Fibroblast of lung (primary cell): ENCODE data around the gene PRDM16. TPM values are rescaled to one million over a fixed set of nuclear protein-coding genes. Genes with fewer than 3 reads are reported as not detected.

Source experiments
- DNase-seq, 2 donors: peaks; one replicate each; pipeline versions ENCODE4 v3.0.0 to v3.0.0-alpha.2; 2010; ENCODE audit warnings: low read depth in 2 of 2
- H2AFZ ChIP-seq: 2 replicates; pipeline ENCODE4 v1.5.1; 2012; ENCODE audit warnings: low read length, control low read depth, inconsistent platforms
- H3K27ac ChIP-seq: 2 replicates; pipeline ENCODE4 v1.5.1; 2011; ENCODE audit warnings: low read length, control low read depth; ENCODE audit not compliant: insufficient read depth
- H3K27me3 ChIP-seq: 2 replicates; pipeline ENCODE4 v1.5.1; 2011; ENCODE audit warnings: mild to moderate bottlenecking, low read length; ENCODE audit not compliant: control insufficient read depth, insufficient read depth
- H3K36me3 ChIP-seq: 2 replicates; pipeline ENCODE4 v1.5.1; 2011; ENCODE audit warnings: low read length; ENCODE audit not compliant: control insufficient read depth, insufficient read depth
- H3K4me1 ChIP-seq: 2 replicates; pipeline ENCODE4 v1.5.1; 2011; ENCODE audit warnings: low read length; ENCODE audit not compliant: control insufficient read depth, insufficient read depth; ENCODE audit errors: extremely low read depth
- H3K4me2 ChIP-seq: 2 replicates; pipeline ENCODE4 v1.5.1; 2011; ENCODE audit warnings: low read length, control low read depth; ENCODE audit not compliant: insufficient read depth; ENCODE audit errors: extremely low read depth
- H3K4me3 ChIP-seq, 4 experiments: fragments of 200-600 bp in 1 of 4; sonication (generic) in 1 of 4; replicated peaks in 1 of 4; 2 replicates each; pipeline ENCODE4 v1.5.1; 2011 to 2016; ENCODE audit warnings: low read length in 4 of 4, low read depth in 3 of 4, mild to moderate bottlenecking in 3 of 4, control low read depth in 2 of 4, inconsistent platforms in 1 of 4, mixed read lengths in 1 of 4; ENCODE audit not compliant: insufficient read depth in 1 of 4; ENCODE audit errors: control extremely low read depth in 1 of 4
- H3K79me2 ChIP-seq: 2 replicates; pipeline ENCODE4 v1.5.1; 2012; ENCODE audit warnings: mild to moderate bottlenecking, low read length, inconsistent platforms; ENCODE audit not compliant: control insufficient read depth, insufficient read depth
- H3K9ac ChIP-seq: 2 replicates; pipeline ENCODE4 v1.5.1; 2011; ENCODE audit warnings: mild to moderate bottlenecking, low read length, control low read depth; ENCODE audit not compliant: insufficient read depth
- H3K9me3 ChIP-seq: 2 replicates; pipeline ENCODE4 v1.5.1; 2012; ENCODE audit warnings: low read depth, low read length; ENCODE audit not compliant: control insufficient read depth, insufficient read depth
- H4K20me1 ChIP-seq: 2 replicates; pipeline ENCODE4 v1.5.1; 2011; ENCODE audit warnings: low read length; ENCODE audit not compliant: control insufficient read depth, insufficient read depth; ENCODE audit errors: extremely low read depth
- CTCF ChIP-seq, 2 donors: IDR thresholded peaks in 1 of 2; conservative IDR thresholded peaks in 1 of 2; 1 replicate in 1 of 2; 2 replicates in 1 of 2; pipeline ENCODE4 v1.5.1; 2011 to 2012; ENCODE audit warnings: low read length in 2 of 2, control low read depth in 1 of 2, inconsistent platforms in 1 of 2, low read depth in 1 of 2, mild to moderate bottlenecking in 1 of 2
- EZH2 ChIP-seq: IDR thresholded peaks from 2 replicates; pipeline ENCODE4 v1.5.1; 2012; ENCODE audit warnings: low read length, control low read depth, mild to moderate bottlenecking; ENCODE audit errors: missing control alignments
- polyA plus RNA-seq, 2 donors: library from polyadenylated mRNA; depleted of rRNA in 1 of 2; stranded (reverse) in 1 of 2; unstranded in 1 of 2; fragments of >200 nt; gene quantifications; 2 replicates each; pipeline ENCODE4 v1.2.1, GENCODE V29; 2011 to 2012; ENCODE audit warnings: missing spikeins in 1 of 2
- total RNA-seq: library from RNA; depleted of rRNA; stranded (reverse); fragments of >200 nt; gene quantifications from 2 replicates; pipeline ENCODE4 v1.2.1, GENCODE V29; 2014

Gene PRDM16
- total and polyA plus RNA-seq, 2 donors (not counting 1 experiment from before 2014, with no cell fraction given): 0.30 to 1.8 TPM

- peak; percentile 33 to 57 for DNase-seq
- Histone ChIP-seq H3K4me1 (no peaks in the 10 kb centered on the region), H2AFZ (no peak overlapping the region)
Measured at GRCh38 chr1:3453203-3453761, 384.3 kb downstream of the PRDM16 start.

GRCh38 chr1:3453891-3454810, 385.1 kb downstream of the PRDM16 start, which contains the start of gene ARHGEF16:
Gene ARHGEF16, plus strand, starts transcription at chr1:3454665. Its CDS starts 8,420 bp downstream, at chr1:3463085.
- peak within 1 kb of the TSS; percentile 5 for H3K4me2 ChIP-seq
- H4K20me1 ChIP-seq: no peaks in the 10 kb centered on the region
- no peaks in the 10 kb centered on the region for H3K9me3 ChIP-seq
- H3K27ac ChIP-seq: no peak within 1 kb of the TSS
- no peaks in the 10 kb centered on the region for H3K4me1 ChIP-seq
- H3K36me3 ChIP-seq: no peaks in the 10 kb centered on the region
- TF ChIP-seq EZH2 (peak; percentile 58), CTCF (conservative IDR thresholded peaks at IDR 0.05 in 1 of 2, IDR thresholded peaks at IDR 0.05 in 1 of 2; ENCODE audit: low read depth in 1 of 2, low read length in 2 of 2) (no peak)
- H3K79me2 ChIP-seq: no peaks in the 10 kb centered on the region
- peak; percentile 12 for DNase-seq
- H3K27me3 ChIP-seq: no peaks in the 10 kb centered on the region
- no peak within 1 kb of the TSS for H2AFZ ChIP-seq
- H3K9ac ChIP-seq: no peak within 1 kb of the TSS
- H3K4me3 ChIP-seq: peak within 1 kb of the TSS in 1 of 4 experiments; percentile 17

More at GRCh38 chr1:3453203-3453761, 384.3 kb downstream of the PRDM16 start:
- H3K4me3 ChIP-seq: no peak overlapping the region
- no peaks in the 10 kb centered on the region for H3K27me3 ChIP-seq
- H3K79me2 ChIP-seq: no peaks in the 10 kb centered on the region
- H3K4me2 ChIP-seq: no peak overlapping the region
- peak; percentile 87 to 88 for TF ChIP-seq CTCF (conservative IDR thresholded peaks at IDR 0.05 in 1 of 2, IDR thresholded peaks at IDR 0.05 in 1 of 2; ENCODE audit: low read depth in 1 of 2, low read length in 2 of 2)
- TF ChIP-seq EZH2: no peak
- H3K27ac ChIP-seq: no peak overlapping the region
- no peaks in the 10 kb centered on the region for H3K36me3 ChIP-seq
- no peaks in the 10 kb centered on the region for H4K20me1 ChIP-seq
- no peaks in the 10 kb centered on the region for H3K9me3 ChIP-seq
- no peak overlapping the region for H3K9ac ChIP-seq

GRCh38 chr1:3454811-3455618, 386.0 kb downstream of the PRDM16 start:
- H3K9ac ChIP-seq: no peak overlapping the region
- no peaks in the 10 kb centered on the region for H3K79me2 ChIP-seq
- no peak overlapping the region for H3K27ac ChIP-seq
- peak overlapping the region in 1 of 4 experiments; percentile 17 for H3K4me3 ChIP-seq
- H4K20me1 ChIP-seq: no peaks in the 10 kb centered on the region
- no peaks in the 10 kb centered on the region for H3K9me3 ChIP-seq
- DNase-seq: no peak
- H3K4me1 ChIP-seq: no peaks in the 10 kb centered on the region
- H3K4me2 ChIP-seq: peak overlapping the region; percentile 5
- H3K27me3 ChIP-seq: no peaks in the 10 kb centered on the region
- H3K36me3 ChIP-seq: no peaks in the 10 kb centered on the region
- no peak overlapping the region for H2AFZ ChIP-seq
- TF ChIP-seq EZH2: no peak
- no peak for TF ChIP-seq CTCF (conservative IDR thresholded peaks at IDR 0.05 in 1 of 2, IDR thresholded peaks at IDR 0.05 in 1 of 2; ENCODE audit: low read depth in 1 of 2, low read length in 2 of 2)
